K562 (cell line): ENCODE data around the gene C12orf60.

Source experiments
- CEBPB ChIP-seq: fragments of 450-650 bp; IDR thresholded peaks from 2 replicates; pipeline ENCODE4 v1.6.1; 2016; ENCODE audit warnings: missing genetic modification characterization, missing compliant biosample characterization
- POLR2AphosphoS2 ChIP-seq: IDR thresholded peaks from 2 replicates; pipeline ENCODE4 v1.6.1; 2012; ENCODE audit warnings: low read length, improper control_type of control experiment
- ZBTB33 ChIP-seq: sonication (generic); formaldehyde crosslinking; IDR thresholded peaks from 2 replicates; pipeline ENCODE4 v1.8.1; 2023; ENCODE audit warnings: mild to moderate bottlenecking, missing genetic modification reagents
- ZNF146 ChIP-seq: IDR thresholded peaks from one replicate; pipeline ENCODE4 v1.6.1; 2018; ENCODE audit warnings: missing compliant biosample characterization; ENCODE audit not compliant: unreplicated experiment

GRCh38 chr12:14774074-14774905 is 29.2 kb upstream of the C12orf60 start:
- TF ChIP-seq ZBTB33 (CRISPR knock-in tag) (no peak), POLR2AphosphoS2 (no peak), CEBPB (tag) (no peak), ZNF146 (no peak)
